GM19240 (cell line): Measurements from ENCODE around the gene GNLY.
"Not testable (repeated sequence)": the region's sequence is repeated elsewhere in the genome, so short reads cannot be mapped to it uniquely, and the experiment has no call there.

Source experiments
- DNase-seq: peaks from one replicate; pipeline ENCODE4 v3.0.0; 2011; ENCODE audit warnings: low spot score; ENCODE audit not compliant: insufficient read length

The GNLY gene

DNA sequence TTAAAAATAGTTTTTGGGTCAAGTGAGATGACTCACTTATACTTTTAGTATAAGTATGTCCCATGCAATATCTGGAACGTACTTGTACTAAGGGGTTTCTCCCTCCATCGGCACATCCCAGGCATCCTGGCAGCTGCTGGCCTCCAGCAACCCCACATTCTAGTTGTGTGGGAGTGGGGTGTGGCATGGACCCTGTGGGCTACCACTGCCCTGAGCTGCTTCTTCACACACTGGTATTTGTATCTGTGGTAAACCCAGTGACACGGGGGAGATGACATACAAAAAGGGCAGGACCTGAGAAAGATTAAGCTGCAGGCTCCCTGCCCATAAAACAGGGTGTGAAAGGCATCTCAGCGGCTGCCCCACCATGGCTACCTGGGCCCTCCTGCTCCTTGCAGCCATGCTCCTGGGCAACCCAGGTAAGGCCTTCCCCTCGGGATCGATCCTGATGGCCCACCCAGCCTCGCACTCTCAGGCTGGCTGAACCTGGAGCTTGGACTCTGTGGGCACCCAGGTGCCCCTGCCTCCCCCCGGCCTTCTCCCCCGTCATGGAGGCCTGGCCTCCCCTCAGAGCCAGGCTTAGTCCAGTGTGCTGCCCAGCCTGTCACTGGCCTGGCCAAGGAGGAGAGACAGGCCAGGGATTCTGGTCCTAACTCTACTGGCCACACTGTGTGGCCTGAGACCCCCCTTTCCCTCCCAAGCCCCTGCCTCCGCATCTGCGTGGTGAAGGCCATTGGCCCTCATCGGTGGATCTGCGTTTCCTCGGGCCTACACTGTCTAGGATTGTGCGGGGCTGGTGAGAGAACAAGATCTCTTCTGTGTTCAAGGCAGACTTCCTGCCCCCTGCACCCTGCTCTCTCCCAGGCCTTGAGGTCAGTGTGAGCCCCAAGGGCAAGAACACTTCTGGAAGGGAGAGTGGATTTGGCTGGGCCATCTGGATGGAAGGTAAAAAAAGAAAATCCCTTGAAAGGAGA is at the start of gene GNLY:
GNLY (plus strand) TSS at position 307 of the 974 bp plus-strand sequence; CDS start at position 368, 61 bp downstream.
- DNase-seq = no peak

DNA sequence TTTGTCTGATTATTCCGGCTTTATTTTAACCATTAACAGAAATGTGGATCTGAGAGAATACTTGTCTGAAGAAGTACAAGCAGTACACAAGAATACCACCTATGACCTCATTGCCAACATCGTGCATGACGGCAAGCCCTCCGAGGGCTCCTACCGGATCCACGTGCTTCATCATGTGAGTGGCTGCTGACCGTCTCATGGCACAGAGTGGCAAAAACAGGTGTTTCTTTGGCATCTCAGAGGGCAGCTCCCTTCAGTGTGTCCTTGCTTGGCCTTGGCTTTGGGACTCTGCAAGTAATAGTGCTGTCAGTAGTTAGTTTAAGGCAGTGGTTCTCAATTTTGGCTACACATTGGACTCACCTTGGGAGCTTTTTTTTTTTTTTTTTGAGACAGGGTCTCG is 49.2 kb upstream of the GNLY start:
- no peak for DNase-seq

DNA sequence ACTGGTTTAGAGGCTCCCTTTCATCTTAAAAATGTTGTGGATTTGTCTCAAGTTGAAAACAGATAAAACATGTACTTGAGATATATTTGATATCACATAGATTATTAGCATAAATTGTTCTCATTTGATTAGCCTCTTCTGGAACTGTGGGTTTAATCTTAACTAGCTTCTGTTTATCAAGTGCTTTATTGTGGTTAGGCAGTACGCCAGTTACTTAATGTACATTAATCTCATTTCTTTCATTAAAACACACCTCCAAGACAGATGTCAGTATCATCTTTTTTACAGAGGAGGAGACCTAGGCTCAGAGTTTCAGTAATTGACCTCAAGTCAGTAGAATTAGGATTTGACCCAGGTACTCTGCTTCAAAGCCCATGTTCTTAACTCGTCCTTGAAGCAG is 48.0 kb upstream of the GNLY start:
- DNase-seq = no peak

DNA sequence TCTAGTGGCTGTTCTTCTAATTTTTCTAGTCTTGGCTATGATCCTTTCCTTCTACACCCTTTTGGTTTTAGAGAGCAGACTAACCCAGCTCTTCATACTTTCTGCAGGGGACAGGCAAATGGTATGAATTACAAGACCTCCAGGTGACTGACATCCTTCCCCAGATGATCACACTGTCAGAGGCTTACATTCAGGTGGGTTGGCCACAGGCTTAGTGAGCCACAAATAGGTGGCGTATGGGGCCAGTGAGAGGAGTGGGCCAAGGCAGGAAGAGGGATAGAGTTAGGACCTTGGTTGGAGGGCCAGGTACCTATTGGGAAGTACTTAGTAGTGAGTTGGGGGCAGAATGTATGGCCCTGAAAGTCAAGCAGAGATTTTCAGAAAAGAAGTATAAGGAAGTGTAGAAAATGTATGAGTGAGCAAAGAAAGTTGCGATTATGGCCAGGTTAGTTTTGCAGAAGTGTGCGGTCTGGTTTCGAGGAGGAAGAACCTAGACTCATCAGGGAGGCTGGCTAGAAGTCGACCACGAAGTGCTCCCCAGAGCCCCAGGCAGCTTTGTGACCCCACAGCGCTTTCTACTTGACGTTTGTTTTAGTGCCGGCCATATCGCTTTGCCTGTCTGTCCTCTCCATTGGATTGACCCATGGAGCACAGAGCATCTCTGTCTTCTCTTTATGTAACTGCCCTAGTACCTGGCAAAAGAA is 46.2 kb upstream of the GNLY start:
- no peak for DNase-seq

DNA sequence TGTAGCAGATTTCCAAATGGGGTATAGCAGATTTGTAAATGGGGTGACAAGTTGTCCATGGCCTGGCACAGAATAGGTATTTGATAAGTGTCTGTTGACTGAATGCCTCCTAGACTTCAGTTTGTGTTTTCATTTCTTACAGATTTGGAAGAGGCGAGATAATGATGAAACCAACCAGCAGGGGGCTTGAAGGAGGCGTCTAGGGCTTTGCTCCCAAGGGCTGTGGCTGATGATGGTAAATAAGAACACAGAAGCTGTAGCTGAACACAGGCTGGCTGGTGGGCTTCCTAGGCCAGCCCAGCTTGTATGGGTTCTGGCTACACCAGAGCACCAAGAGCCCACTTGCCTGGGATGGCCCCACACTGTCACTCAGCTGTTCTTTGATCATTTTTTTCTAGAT is 45.5 kb upstream of the GNLY start:
- DNase-seq = no peak

DNA sequence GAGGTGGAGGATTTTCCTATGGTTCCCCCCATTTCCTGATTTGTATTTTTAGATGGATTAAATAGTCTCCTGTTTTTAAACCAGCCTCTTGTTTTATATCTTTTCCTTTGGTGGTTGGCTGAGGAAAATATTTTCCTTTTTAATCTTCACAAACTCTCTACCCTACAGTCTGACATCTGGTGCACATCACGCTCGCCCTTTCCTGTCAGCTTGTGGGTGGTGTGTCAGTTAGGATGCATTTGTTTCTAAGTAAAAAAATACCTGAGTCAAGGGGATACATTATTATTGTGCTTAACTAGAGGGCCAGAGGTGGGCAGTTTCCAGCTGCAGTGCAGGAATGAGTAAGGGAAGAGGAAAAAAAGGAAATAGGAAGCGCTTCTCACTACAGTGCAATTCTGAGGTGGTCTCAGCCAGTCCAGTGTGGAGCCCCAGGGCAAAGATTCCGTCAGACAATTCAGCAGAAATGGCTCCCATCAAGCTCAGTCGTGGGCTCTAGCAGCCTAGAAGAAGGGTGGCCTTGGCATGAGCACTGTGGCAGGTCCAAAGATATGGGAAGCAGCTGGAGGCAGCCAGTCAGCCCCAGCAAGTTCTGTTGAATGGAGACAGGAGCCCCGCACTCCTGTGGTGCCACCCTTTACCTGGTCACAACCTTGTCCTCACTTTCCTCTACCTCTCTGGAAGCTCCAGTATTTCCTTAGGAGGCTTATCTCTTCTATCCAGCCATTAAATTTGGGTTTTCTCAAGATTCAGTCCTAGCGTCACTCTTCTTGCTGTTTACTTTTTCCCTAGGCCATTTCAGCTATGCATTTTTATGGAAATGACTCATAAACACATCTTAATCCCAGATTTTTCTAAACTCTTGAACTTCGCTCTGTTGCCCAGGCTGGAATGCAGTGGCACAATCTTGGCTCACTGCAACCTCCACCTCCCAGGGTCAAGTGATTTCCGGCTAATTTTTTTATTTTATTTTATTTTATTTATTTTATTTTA is 44.7 kb upstream of the GNLY start:
- no peak for DNase-seq

DNA sequence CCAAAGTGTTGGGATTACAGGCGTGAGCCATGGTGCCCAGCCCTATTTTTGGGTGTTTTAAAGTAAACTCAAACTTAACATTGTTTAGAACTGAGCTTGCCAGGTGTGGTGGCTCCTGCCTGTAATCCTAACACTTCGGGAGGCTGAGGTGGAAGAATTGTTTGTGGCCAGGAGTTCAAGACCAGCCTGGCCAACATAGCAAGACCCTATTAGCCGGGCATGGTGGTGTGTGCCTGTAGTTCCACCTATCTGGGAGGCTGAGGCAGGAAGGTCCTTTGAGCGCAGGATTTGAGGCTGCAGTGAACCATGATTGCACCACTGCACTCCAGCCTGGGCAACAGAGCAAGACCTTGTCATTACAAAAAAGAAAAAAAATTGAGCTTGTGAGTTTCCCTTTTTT is 43.7 kb upstream of the GNLY start:
- DNase-seq = no peak

DNA sequence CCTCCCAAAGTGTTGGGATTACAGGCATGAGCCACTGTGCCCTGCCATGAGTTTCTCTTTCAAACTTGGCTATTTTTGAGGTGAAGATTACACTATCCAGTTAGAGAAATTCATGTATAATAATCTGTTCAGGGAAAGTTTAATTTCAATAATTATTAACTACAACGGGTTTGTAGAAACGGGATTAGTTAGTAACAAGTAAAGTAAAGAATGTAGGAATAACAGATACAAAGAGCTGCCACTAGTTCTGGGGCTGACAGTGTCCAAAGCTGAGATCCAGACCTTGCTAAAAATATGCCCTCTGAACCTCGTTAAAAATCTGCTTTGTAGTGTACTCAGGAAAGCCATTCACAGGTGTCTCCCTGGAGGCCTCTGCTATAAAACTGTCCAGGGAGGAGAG is 43.1 kb upstream of the GNLY start:
- no peak for DNase-seq

DNA sequence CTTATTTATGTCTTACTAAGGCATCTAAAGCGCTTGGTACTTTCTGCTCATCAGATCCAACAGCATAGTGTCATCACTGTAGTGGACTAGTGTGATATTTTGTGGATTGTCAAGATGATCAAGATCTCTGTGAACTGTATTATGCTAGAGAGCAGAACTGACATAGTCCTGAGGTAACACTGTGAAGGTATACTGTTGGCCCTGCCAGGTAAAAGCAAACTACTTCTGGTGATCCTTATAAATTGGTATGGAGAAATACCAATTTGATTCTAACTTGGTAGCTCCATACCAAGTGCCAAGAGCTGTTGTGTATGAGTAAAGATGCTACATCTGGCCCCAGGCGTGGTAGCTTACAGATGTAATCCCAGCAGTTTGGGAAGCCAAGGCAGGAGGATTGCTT is 42.1 kb upstream of the GNLY start:
- DNase-seq = no peak

DNA sequence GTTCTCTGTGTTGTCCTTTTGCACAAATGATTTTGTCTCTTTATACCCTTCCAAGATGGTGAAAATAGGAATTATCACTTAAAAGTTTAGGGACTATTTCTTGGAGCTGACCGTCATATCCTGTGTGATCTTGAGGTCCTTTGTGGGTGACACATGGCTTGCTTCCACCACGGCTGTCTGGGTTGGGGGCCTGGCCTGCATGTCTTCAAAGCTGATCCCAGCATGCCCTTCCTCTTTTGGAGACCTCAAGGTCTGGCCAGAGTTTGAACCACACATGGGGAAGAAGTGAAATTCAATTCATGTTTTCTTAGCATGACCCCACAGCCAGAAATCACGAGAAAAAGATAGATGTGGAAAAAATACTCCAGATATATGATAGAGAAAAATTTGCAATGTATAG is 40.2 kb upstream of the GNLY start:
- DNase-seq = no peak

DNA sequence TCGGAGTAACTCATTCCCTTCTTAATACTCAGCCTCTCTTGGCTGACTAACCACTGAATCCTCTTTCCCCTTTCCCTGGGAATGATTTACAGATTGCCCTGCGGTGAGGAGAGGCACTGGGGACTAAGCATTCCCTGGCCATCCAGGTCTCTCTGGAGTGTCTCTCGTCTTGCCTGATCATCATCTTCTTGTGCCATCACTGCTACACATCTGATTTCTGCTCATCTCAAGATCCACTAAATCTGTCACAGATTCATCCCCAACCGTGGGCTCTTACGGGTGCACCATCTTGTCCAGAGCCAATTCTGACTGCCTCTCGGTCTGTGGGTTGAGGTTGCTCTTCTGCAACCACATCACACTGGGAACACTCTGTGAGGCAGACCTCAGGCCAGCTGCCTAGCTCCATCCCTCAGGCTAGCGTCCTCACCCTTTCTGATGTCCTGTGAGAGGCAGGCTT is 38.2 kb upstream of the GNLY start:
- no peak for DNase-seq

DNA sequence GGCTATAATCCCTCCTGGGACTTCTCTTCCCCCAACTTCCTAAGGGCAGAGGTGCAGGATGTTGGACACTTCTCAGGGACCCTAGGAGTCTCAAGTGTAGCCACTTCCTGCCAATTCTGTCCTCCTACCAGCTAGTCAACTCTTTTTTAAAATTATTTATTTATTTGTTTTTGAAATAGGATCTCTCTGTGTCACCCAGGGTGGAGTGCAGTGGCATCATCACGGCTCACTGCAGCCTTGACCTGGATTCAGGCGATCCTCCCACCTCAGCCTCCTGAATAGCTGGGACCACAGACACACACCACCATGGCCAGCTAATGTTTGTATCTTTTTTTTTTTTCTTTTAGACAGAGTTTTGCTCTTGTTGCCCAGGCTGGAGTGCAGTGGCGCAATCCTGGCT is 37.7 kb upstream of the GNLY start:
- no peak for DNase-seq

DNA sequence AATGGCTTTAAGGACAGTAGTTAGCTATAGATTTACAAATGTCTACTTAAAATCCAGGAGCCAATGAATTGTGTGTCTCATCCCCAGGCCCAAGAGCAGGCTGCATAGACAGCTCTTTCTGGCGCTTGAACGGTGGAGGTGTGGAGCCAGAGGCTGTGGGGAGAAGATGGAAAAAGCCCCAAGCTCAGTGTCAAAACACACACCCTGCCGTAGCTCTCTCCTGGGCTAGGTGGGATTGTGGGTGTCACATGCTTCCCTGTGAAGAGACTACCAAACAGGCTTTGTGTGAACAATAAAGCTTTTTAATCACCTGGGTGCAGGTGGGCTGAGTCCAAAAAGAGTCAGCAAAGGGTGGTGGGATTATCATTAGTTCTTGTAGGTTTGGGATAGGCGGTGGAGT is 36.8 kb upstream of the GNLY start:
- DNase-seq = not testable (repeated sequence)

DNA sequence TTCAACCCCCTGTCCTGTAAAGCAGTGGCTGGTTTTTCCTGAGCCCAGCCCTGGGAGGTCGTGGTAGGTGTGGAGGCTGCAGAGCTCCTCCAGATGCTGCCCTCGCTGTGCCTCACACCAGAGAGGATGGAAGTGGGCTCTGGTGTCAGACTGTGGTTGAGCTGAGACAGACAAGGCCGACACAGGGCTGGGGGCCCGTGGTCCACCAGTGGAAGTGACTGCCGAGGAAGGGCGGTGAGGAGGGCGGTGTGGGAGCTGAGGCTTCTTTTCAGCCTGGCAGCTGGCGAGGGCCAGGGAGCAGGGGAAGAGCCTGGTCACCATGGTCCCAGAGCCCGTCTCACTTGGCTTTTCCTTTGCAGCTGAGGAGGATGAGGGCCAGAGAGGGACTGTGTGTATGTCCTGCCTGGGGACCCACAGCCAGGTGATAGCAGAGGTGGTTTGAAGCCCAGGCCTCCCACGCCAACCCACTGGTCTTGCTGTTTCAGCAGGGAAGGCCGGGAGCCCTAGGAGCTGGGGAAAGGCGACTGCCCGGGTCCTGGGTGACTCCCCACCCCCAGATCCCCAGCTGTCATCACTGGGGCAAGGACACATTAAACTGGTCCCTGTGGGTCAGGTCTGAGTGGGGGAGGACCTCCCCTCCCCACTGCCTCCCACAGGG is 34.7 kb upstream of the GNLY start:
- no peak for DNase-seq

DNA sequence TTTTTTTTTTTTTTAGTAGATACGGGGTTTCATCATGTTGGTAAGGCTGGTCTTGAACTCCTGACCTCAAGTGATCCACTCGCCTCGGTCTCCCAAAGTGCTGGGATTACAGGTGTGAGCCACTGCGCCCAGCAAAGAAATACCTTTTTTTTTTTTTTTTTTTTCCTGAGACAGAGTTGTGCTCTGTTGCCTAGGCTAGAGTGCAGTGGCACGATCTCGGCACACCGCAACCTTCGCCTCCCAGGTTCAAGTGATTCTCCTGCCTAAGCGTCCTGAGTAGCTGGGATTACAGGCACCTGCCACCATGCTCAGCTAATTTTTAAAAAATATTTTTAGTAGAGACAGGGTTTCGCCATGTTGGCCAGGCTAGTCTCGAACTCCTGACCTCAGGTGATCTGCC is 33.9 kb upstream of the GNLY start:
- not testable (repeated sequence) for DNase-seq

DNA sequence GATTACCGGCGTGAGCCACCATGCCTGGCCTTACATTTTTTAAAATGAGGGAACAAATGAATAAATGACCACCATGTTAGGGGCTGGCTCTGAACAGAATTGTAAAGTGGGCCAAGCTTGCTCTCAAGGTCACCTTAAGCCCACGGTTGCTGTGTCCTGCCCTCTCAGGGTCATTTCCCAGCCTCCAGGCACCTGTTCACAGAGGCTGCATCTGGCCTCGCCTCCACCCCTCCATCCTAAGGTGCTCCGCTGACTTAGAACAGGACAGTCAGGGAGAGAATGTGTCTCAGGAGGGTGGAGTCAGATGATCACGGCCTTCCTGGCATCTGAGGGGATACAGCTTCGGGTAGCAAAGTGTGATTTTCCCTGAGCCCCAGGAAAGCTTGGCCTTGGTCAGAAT is 33.4 kb upstream of the GNLY start:
- DNase-seq = no peak

DNA sequence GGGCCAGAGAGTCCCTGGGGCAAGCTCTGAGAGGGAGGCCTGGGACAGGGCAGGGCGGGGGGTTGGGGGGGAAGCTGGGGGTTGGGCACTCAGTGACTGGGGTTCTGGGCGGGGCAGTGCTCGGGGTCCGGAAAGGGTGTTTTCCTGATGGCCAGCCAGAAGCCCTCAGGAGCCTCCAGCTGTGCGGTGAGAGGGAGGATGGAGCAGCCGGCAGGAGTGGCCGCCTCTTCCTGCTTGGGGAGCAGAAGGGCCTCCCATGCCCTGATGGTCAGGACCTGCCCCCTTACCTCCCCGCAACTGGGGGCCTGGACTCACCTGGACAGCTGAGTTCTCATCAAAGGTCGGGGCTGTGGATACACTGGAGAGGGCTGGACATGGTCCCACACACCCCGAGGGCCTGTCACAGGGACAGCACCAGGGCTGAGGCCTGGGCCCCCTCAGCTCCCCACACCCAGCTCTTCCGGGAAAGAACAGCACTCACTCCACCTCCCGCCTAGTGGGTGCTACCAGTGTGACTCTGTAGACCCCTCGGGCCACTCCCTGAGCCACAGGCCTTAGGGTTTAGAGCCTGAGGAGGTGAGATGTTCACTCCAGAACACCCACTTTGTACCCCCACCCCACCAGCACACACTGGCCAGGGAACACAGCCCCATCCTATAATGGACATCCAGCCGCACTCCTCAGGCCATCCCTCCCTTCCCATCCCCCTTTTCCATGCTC is 32.9 kb upstream of the GNLY start:
- DNase-seq = no peak

DNA sequence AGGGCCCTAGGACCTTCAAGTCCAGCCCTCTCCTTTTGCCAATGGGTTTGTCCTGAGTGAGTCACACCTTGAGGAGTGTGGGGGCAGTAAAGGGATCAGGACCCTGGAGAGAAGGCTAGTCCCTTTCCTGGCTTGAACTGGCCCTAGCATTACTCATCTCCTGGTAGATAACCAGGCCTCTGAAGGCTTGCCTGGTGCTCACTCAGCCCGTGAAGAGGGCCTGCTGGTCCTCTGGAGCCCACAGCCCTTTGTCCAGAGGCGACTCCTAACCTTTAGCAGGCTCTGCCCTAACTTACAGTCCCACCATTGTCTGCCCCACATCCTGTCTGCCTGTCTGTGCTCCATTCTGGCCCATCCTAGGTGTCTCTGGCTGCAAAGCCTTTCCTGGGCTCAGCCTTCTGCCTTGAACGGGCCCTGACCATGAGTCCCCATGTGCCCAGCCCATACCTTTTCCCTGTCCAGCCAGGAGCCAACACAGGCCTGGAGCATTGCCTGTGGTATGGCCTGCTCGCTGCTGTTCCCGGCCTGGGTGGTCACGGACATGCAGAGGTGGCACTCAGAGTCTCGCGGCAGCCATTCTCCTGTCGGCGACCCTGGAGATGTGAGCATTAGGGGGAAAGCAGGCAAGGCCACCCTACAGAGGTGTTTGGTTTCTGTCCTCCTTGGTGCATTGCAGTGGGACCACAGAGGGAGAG is 31.1 kb upstream of the GNLY start:
- no peak for DNase-seq
